NT2/D1 (cell line): ENCODE measurements around the gene DAPP1.

Source experiments
- DNase-seq: peaks from one replicate; pipeline ENCODE4 v3.0.0-alpha.2; 2011; ENCODE audit warnings: low read depth, low spot score
- H3K27me3 ChIP-seq: 2 replicates; pipeline ENCODE4 v1.6.0; 2011; ENCODE audit warnings: mild to moderate bottlenecking; ENCODE audit not compliant: insufficient read length, insufficient read depth
- H3K36me3 ChIP-seq: 2 replicates; pipeline ENCODE4 v1.6.1; 2011; ENCODE audit warnings: mild to moderate bottlenecking, low read length, mixed read lengths; ENCODE audit not compliant: insufficient read depth, insufficient read length
- H3K4me1 ChIP-seq: 2 replicates; pipeline ENCODE4 v1.5.1; 2011; ENCODE audit not compliant: insufficient read depth, insufficient read length
- H3K4me3 ChIP-seq: 2 replicates; pipeline ENCODE4 v1.5.1; 2011; ENCODE audit warnings: low read depth; ENCODE audit not compliant: insufficient read length
- H3K9ac ChIP-seq: 2 replicates; pipeline ENCODE4 v1.6.0; 2011; ENCODE audit warnings: low read depth; ENCODE audit not compliant: insufficient read length
- H3K9me3 ChIP-seq: 2 replicates; pipeline ENCODE4 v1.5.1; 2011; ENCODE audit warnings: mild to moderate bottlenecking, low read length; ENCODE audit not compliant: insufficient read depth
- SUZ12 ChIP-seq: IDR thresholded peaks from 2 replicates; pipeline ENCODE4 v1.6.1; 2011; ENCODE audit not compliant: insufficient read length, insufficient read depth; ENCODE audit errors: extremely low read depth
- YY1 ChIP-seq: IDR thresholded peaks from 2 replicates; pipeline ENCODE4 v1.6.1; 2011; ENCODE audit not compliant: insufficient read length, insufficient read depth
- ZNF274 ChIP-seq: IDR thresholded peaks from 2 replicates; pipeline ENCODE4 v1.6.1; 2011; ENCODE audit warnings: mild to moderate bottlenecking, low read depth, low read length

Gene DAPP1

DNA sequence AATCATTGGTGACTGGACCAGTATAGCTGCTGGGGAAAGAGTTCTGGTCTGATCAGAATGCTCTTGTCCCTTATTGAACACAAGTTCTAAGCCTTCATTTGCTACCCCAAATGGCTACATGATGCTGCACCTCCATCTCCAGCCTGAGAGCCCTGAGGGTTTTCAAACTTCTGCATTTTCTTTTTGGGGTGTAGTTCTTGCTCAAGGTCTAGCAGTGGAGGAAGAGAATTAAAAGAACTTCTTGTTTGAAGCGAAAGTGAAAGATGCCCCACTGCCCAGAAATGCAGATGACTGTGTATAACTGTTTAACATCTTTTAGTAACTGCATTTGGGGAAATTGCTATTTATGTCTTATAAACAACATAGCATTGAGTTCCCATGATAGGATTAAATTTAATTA lies 39.1 kb downstream of the DAPP1 start:
- H3K9me3 ChIP-seq: no peaks in the 10 kb centered on the region
- no peak for DNase-seq

DNA sequence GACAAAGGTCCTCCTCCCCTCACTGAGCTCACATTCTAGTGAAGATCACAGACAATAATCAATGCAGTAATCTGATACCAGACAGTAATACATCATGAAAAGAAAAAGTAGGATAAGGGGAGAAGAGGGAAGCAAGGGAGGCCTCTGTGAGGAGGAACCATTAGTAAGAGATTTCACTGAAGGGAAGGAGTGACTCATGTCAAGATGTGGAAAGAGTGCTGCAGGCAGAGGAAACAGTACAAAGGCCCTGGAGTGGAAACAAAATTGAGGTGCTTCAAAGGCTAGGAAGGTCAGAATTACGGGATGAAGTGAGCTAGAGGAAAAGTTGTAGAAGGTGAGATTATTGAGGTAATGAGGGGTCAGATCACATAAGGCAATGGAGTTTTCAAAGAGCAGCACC lies 39.5 kb downstream of the DAPP1 start:
- H3K9me3 ChIP-seq: no peaks in the 10 kb centered on the region
- no peaks in the 10 kb centered on the region for H3K27me3 ChIP-seq
- H3K4me1 ChIP-seq: no peaks in the 10 kb centered on the region
- H3K36me3 ChIP-seq: no peaks in the 10 kb centered on the region
- no peak overlapping the region for H3K9ac ChIP-seq
- TF ChIP-seq YY1 (no peak), SUZ12 (no peak), ZNF274 (no peak)
- no peak for DNase-seq
- H3K4me3 ChIP-seq: no peak overlapping the region

More for the DNA sequence above, 39.1 kb downstream of the DAPP1 start:
- Histone ChIP-seq H3K9ac (no peak overlapping the region), H3K27me3 (no peaks in the 10 kb centered on the region), H3K36me3 (no peaks in the 10 kb centered on the region), H3K4me3 (no peak overlapping the region), H3K4me1 (no peaks in the 10 kb centered on the region)
- no peak for TF ChIP-seq SUZ12
- TF ChIP-seq YY1: no peak
- TF ChIP-seq ZNF274: no peak

DNA sequence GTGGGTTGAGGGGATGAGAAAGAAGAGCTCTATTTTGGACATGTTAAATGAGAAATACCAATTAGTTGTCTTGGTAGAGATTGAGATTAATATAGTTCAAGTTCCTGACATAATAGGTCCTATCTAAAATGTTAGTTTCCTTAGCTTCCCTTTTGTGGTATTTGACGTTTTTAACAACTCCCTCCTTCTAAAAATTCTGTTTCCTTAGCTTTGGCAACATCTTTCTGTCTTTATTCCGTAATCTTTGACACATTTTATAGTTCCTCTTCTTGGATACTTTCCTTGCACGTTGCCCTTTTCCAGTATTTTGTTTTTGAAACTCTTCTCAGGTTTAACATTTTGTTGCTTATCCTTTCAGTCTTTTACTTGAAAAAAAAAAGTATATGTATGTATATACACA lies 40.7 kb downstream of the DAPP1 start:
- no peak for DNase-seq
- no peaks in the 10 kb centered on the region for H3K36me3 ChIP-seq

DNA sequence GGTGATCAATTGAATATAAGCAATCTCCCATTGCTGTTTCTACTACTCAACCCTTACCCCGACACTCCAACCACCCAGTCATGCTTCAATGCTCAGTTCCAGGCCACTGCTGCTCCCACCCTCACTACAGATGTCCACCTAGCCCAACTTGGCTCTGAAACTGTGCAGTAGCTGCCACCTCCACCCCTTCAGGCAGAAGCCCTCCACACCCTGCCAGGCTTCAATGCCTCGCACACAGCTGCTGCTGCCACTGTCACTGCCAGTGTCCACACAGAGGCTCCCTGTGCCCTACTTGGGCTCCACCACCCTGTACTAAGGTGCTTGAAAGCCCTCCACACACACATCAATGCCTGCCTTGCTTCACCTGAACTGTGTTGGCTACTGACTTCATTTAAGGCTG lies 43.0 kb downstream of the DAPP1 start:
- Histone ChIP-seq H3K9me3 (no peaks in the 10 kb centered on the region), H3K27me3 (no peaks in the 10 kb centered on the region), H3K36me3 (no peaks in the 10 kb centered on the region), H3K4me3 (no peak overlapping the region), H3K4me1 (no peaks in the 10 kb centered on the region), H3K9ac (no peak overlapping the region)
- DNase-seq: no peak
- no peak for TF ChIP-seq YY1
- no peak for TF ChIP-seq ZNF274
- TF ChIP-seq SUZ12: no peak

More for the DNA sequence above, 40.7 kb downstream of the DAPP1 start:
- no peak overlapping the region for H3K9ac ChIP-seq
- no peak for TF ChIP-seq ZNF274
- no peaks in the 10 kb centered on the region for H3K4me1 ChIP-seq
- H3K9me3 ChIP-seq: no peaks in the 10 kb centered on the region
- H3K4me3 ChIP-seq: no peak overlapping the region
- no peaks in the 10 kb centered on the region for H3K27me3 ChIP-seq

DNA sequence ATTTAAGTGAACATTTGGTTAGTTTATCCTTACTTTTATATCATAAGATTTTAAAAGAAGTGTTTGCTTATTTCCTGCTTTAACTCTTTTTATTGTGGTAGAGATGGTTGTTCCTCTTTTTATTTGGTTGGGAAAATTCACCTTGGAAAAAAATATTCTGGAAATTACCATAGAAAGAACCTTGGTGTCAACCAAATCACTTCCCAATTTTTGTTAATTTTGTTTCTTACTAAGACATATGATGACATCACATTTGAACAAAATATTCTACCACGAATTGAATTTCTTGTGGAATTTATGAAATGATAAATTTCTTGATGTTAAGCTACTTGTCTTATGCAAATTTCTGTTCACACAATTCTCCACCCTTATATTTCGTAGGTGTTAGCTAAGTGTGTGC lies 43.9 kb downstream of the DAPP1 start:
- Histone ChIP-seq H3K27me3 (no peaks in the 10 kb centered on the region), H3K4me3 (no peak overlapping the region), H3K36me3 (no peaks in the 10 kb centered on the region), H3K4me1 (no peaks in the 10 kb centered on the region), H3K9me3 (no peaks in the 10 kb centered on the region), H3K9ac (no peak overlapping the region)
- TF ChIP-seq YY1 (no peak), ZNF274 (no peak), SUZ12 (no peak)
- DNase-seq: no peak

DNA sequence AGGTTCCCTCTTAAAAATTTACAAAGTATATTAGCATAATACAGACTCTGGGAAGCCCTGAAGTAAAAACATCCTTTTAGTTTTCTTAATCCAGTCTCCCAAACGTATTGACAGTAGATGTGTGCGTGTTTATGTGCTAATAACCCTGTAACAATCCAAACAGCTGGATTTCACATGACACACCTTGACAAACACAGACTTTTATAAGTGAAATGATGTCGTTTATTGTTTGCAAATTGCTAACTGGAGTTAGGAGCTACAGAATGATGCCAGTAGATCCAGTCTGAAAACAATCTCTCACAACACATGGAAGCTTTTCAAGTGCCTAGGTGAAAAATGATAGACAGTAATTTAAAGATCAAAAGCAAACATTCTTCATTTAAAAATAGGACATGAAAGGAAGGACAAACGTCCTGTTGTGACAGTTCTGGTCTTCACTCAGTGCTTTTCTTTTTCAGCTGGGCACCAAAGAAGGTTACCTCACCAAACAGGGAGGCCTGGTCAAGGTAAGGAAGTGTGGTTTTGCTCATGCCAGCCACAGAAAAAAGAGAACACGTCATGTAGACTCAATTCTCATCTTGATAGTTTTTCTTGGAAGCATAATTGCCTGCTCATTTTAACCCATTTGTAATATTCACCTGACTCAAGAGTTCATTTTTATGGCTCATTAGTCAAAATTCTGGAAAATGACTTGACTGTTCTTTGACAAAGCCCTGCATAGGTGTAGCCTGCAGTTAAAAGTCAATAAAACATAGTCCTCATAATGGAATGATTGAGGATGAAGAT lies 44.7 kb downstream of the DAPP1 start:
- Histone ChIP-seq H3K9ac (no peak overlapping the region), H3K27me3 (no peaks in the 10 kb centered on the region), H3K4me1 (no peaks in the 10 kb centered on the region), H3K9me3 (no peaks in the 10 kb centered on the region), H3K4me3 (no peak overlapping the region), H3K36me3 (no peaks in the 10 kb centered on the region)
- DNase-seq: no peak
- TF ChIP-seq SUZ12: no peak
- no peak for TF ChIP-seq ZNF274
- no peak for TF ChIP-seq YY1

DNA sequence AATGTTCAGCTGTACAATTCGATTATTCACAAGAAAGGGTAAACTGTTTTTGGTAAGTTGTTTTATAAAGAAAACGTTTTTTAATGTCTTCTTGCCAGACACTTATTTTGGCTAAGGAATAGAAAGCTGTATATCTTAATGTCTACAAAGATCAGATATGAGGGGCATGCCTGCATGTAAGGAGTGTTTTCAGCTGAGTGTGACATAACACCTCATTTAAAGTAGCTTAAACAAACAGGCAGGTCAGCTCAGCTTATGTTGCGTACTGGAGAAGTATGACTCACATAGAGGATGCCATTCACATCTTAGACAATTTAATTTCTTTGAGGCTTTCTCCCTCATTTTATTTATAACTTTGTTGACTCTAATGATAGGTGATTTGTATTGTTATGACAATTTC lies 47.2 kb downstream of the DAPP1 start:
- H3K4me1 ChIP-seq: no peaks in the 10 kb centered on the region
- no peak overlapping the region for H3K9ac ChIP-seq
- no peaks in the 10 kb centered on the region for H3K36me3 ChIP-seq
- DNase-seq: no peak
- no peak overlapping the region for H3K4me3 ChIP-seq
- TF ChIP-seq YY1 (no peak), ZNF274 (no peak), SUZ12 (no peak)
- H3K9me3 ChIP-seq: no peaks in the 10 kb centered on the region
- H3K27me3 ChIP-seq: no peaks in the 10 kb centered on the region
